ENCODE results near the gene TBC1D25.

DNA sequence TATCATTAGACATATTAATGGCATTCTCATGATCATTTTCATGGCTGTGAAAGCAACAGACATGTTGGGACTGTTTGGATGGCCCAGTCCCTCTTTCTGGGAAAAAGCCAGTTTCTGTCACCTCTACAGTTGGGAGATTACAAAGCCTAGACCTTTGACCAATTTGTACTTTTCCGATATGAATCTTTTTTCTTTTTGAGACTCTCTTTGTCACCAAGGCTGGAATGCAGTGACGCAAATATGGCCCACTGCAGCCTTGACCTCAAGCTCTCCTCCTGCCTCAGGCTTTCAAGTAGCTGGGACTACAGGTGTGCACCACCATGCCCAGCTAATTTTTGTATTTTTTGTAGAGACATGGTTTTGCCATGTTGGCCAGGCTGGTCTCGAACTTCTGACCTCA, 9.4 kb downstream of the TBC1D25 start:
- no peak for TF ChIP-seq NFIC (IDR thresholded peaks at IDR 0.05)
- TF ChIP-seq EP300 (IDR thresholded peaks at IDR 0.05; ENCODE audit: borderline replicate concordance): no peak
- TF ChIP-seq CEBPB (IDR thresholded peaks at IDR 0.05): no peak
- TF ChIP-seq CREB1 (IDR thresholded peaks at IDR 0.05; ENCODE audit: low read depth): no peak
- TF ChIP-seq TAF1 (IDR thresholded peaks at IDR 0.05; ENCODE audit: low read depth): no peak
- TF ChIP-seq, protein P1, sequence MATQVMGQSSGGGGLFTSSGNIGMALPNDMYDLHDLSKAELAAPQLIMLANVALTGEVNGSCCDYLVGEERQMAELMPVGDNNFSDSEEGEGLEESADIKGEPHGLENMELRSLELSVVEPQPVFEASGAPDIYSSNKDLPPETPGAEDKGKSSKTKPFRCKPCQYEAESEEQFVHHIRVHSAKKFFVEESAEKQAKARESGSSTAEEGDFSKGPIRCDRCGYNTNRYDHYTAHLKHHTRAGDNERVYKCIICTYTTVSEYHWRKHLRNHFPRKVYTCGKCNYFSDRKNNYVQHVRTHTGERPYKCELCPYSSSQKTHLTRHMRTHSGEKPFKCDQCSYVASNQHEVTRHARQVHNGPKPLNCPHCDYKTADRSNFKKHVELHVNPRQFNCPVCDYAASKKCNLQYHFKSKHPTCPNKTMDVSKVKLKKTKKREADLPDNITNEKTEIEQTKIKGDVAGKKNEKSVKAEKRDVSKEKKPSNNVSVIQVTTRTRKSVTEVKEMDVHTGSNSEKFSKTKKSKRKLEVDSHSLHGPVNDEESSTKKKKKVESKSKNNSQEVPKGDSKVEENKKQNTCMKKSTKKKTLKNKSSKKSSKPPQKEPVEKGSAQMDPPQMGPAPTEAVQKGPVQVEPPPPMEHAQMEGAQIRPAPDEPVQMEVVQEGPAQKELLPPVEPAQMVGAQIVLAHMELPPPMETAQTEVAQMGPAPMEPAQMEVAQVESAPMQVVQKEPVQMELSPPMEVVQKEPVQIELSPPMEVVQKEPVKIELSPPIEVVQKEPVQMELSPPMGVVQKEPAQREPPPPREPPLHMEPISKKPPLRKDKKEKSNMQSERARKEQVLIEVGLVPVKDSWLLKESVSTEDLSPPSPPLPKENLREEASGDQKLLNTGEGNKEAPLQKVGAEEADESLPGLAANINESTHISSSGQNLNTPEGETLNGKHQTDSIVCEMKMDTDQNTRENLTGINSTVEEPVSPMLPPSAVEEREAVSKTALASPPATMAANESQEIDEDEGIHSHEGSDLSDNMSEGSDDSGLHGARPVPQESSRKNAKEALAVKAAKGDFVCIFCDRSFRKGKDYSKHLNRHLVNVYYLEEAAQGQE (IDR thresholded peaks at IDR 0.05; ENCODE audit: low read depth): no peak
